Nephron (organoid): ENCODE results near the gene PDE4D.

Source experiments
- H3K27ac Mint-ChIP-seq, 3 experiments: 2 replicates each; pipeline ENCODE4 v1.8.0; 2020; ENCODE audit warnings: mixed read lengths in 3 of 3, mild to moderate bottlenecking in 2 of 3, moderate library complexity in 1 of 3
- H3K27me3 Mint-ChIP-seq: 2 replicates; pipeline ENCODE4 v1.8.0; 2021; ENCODE audit warnings: low read depth, mild to moderate bottlenecking, moderate library complexity, mixed read lengths
- H3K36me3 Mint-ChIP-seq: 2 replicates; pipeline ENCODE4 v1.8.0; 2020; ENCODE audit warnings: low read depth, mixed read lengths
- H3K4me1 Mint-ChIP-seq: 2 replicates; pipeline ENCODE4 v1.8.0; 2020; ENCODE audit warnings: mixed read lengths
- H3K4me3 Mint-ChIP-seq, 3 experiments: 2 replicates each; pipeline ENCODE4 v1.8.0; 2020; ENCODE audit warnings: mild to moderate bottlenecking in 3 of 3, mixed read lengths in 3 of 3, moderate library complexity in 2 of 3
- H3K9me3 Mint-ChIP-seq: 2 replicates; pipeline ENCODE4 v1.8.0; 2020; ENCODE audit warnings: mixed read lengths
- CTCF ChIP-seq, 3 experiments: fragments of 200-600 bp; sonication (generic); IDR thresholded peaks; one replicate each; pipeline ENCODE4 v1.5.0; 2021; ENCODE audit warnings: antibody characterized with exemption in 3 of 3; ENCODE audit not compliant: unreplicated experiment in 3 of 3

Gene PDE4D

GRCh38 chr5:59260200-59260599 is 633.3 kb downstream of the PDE4D start:
- Mint-ChIP-seq H3K4me3 (no peak overlapping the region), H3K27ac (peak overlapping the region in 2 of 3 experiments; percentile 21 to 45), H3K9me3 (no peaks in the 10 kb centered on the region), H3K27me3 (no peaks in the 10 kb centered on the region), H3K36me3 (no peaks in the 10 kb centered on the region), H3K4me1 (peaks cover 76% of the 10 kb centered on the region)
- TF ChIP-seq CTCF (IDR thresholded peaks at IDR 0.05; ENCODE audit: unreplicated experiment in 3 of 3) = no peak

- Mint-ChIP-seq H3K4me1 (peaks cover 77% of the 10 kb centered on the region), H3K4me3 (peak overlapping the region in 2 of 3 experiments; percentile 14 to 30), H3K27ac (peak overlapping the region in 2 of 3 experiments; percentile 50 to 69), H3K27me3 (no peaks in the 10 kb centered on the region), H3K36me3 (no peaks in the 10 kb centered on the region), H3K9me3 (no peaks in the 10 kb centered on the region)
- no peak for TF ChIP-seq CTCF (IDR thresholded peaks at IDR 0.05; ENCODE audit: unreplicated experiment in 3 of 3)
These were observed 634.3 kb downstream of the PDE4D start for GRCh38 chr5:59259237-59259636.

- Mint-ChIP-seq H3K4me1 (peaks cover 73% of the 10 kb centered on the region), H3K36me3 (no peaks in the 10 kb centered on the region), H3K4me3 (peak overlapping the region in 1 of 3 experiments; percentile 1), H3K27me3 (no peaks in the 10 kb centered on the region), H3K9me3 (no peaks in the 10 kb centered on the region), H3K27ac (peak overlapping the region; percentile 0 to 58 (median 52))
- no peak for TF ChIP-seq CTCF (IDR thresholded peaks at IDR 0.05; ENCODE audit: unreplicated experiment in 3 of 3)
These were observed 635.8 kb downstream of the PDE4D start for GRCh38 chr5:59257488-59258400.

- H3K4me3 Mint-ChIP-seq = no peak overlapping the region
- no peaks in the 10 kb centered on the region for H3K9me3 Mint-ChIP-seq
- H3K27ac Mint-ChIP-seq = peak overlapping the region; percentile 54 to 75 (median 58)
- H3K27me3 Mint-ChIP-seq = no peaks in the 10 kb centered on the region
- no peaks in the 10 kb centered on the region for H3K36me3 Mint-ChIP-seq
- H3K4me1 Mint-ChIP-seq = peaks cover 68% of the 10 kb centered on the region
- no peak for TF ChIP-seq CTCF (IDR thresholded peaks at IDR 0.05; ENCODE audit: unreplicated experiment in 3 of 3)
These were observed 637.2 kb downstream of the PDE4D start for GRCh38 chr5:59256331-59256730.

- Mint-ChIP-seq H3K9me3 (peaks cover 7% of the 10 kb centered on the region), H3K4me1 (peaks cover 49% of the 10 kb centered on the region), H3K27ac (no peak overlapping the region), H3K36me3 (no peaks in the 10 kb centered on the region), H3K4me3 (no peak overlapping the region), H3K27me3 (no peaks in the 10 kb centered on the region)
- no peak for TF ChIP-seq CTCF (IDR thresholded peaks at IDR 0.05; ENCODE audit: unreplicated experiment in 3 of 3)
These were observed 639.4 kb downstream of the PDE4D start for GRCh38 chr5:59254055-59254687.
